GM18519 (cell line): ENCODE measurements around the gene KIAA1217.

Experiments used
- ATAC-seq: cut with Tn5 transposase; IDR thresholded peaks from one replicate; pipeline ENCODE4 v1.9.1; 2021; ENCODE audit warnings: mild to moderate bottlenecking, moderate library complexity; ENCODE audit not compliant: unreplicated experiment, low FRiP score

KIAA1217 gene

GRCh38 chr10:24569330-24569796, 360.4 kb downstream of the KIAA1217 start:
- ATAC-seq, result no peak

GRCh38 chr10:24569828-24570657, 361.1 kb downstream of the KIAA1217 start:
- no peak for ATAC-seq

GRCh38 chr10:24570658-24571426, 361.9 kb downstream of the KIAA1217 start:
- no peak for ATAC-seq

DNA sequence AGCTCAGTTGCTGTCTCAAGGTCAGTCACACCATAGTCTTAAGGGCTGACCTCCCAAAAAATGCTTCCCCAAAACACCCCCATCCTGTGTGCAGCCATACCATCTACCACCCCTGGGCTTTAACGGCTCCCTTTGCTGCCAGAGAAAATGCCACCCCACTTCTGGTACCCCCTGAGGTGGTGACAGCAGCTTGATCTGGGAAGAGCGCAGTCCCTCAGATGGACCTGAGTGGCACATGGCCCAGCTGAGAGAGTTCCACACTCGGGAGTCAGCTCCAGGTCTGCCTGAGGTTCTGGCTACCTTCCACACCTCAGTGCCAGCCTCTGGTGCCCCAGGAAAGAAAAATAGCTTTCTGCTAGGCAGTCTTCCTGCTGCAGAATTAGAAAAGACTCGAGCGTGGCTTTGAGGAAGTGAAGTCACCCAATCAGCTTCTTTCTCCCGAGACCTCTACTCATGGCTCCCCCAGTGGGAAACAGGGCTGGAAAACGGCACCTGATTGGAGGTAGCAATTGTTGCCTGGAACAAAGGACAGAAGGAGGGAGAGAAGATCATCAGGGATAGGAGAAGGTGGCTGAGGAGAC, 363.0 kb downstream of the KIAA1217 start:
- ATAC-seq, result no peak

GRCh38 chr10:24574161-24574560, 365.2 kb downstream of the KIAA1217 start:
- ATAC-seq, result no peak

DNA sequence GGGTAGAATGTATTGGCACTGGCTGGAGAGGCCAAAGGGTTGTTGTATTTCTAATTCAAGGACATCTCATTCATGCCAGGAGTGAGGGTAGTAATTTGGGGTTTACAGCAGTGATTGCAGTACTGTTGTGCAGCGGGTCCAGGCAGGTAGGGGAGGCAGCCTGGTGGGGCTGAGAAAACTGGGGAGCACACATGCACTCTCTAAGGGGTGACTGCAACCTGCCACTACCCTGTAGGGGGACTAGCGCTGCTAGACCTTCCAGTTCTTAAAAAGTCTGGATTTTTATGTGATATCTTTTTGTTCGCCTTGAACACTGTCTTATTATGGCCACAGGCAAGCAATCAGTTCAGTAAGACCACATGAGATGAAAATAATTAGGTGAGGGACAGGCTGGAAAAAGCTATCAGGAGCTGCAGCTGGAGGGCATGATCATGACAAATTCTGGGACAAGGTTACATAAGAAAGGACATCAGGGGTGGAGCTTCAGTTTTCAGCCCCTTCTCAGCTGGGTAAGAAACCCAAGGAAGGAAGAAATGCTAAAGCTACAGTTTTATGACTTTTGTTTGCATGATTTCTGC, 365.7 kb downstream of the KIAA1217 start:
- ATAC-seq, result no peak

- no peak for ATAC-seq
Measured at GRCh38 chr10:24575481-24576002, 366.6 kb downstream of the KIAA1217 start.

- no peak for ATAC-seq
Measured at GRCh38 chr10:24579448-24579847, 370.5 kb downstream of the KIAA1217 start.

DNA sequence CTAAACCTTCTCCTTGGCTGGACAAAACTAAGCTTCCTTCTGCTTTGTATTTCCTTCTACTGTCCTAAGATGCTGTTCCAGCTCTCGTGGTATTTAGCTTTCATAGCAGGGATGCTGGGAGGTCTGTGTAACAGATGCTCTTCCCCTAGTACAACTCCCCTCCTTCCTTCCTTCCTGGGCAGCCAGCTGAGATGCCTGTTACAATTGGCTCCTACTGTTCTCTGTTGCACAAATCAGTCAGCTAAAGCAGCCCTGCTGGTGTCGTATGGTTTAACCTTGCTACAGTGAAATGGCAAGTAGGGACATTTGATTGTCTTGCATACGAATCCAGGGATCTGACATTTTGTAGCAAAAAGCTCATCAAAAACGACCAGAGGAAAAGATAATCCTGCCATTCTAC, 371.0 kb downstream of the KIAA1217 start:
- ATAC-seq, result no peak

DNA sequence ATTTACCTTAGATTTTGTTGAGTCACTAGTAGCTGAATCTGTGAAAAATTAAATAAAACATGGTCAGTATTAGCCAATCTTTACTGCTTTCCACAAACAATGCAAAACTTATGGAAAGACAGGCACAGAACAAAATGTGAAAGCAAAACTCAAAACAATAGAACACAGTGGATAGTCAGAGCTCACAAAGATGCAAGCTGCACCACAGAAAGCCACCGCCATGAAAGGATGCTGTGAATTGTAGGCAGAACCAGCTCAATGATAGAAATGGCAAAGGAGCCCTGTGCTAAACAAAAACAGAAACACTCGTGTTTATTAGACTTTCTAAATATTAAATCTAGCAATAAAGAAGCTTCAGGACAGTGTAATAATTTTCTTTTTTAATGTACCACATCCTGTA, 380.3 kb downstream of the KIAA1217 start:
- ATAC-seq, result no peak

DNA sequence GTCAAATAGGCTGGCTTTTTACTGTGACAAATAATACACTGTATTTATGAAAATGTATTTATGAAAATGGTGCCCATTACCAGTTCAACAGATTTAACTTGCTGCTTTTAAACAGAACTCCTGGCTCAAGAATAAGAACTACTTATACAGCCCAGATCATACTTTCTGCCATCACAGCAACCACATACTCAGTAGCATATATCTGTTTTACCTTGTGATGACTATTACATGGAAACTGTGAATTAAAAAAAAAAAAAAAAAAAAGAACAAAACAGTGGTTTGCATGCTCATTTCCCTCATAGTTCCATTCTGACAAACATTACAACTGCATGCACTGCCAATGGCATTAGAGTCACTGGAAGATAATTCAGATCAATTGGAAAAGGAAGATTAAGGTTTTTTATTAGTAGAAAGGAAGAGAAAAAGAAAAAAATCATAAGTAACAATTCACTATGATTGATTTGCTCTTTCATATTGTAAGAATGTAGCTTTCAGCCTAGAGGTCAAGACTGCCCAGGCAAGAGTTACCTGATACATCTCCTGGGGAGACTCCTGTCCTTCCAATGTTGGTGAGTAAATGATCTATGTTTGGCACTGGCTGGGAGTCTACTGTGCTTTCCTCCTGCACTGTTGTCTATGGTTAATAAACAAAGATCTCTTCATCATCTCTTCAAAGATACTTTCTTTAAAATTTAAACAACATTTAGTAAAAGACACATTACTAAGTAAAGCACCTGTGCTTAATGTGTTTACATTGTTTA, 381.9 kb downstream of the KIAA1217 start:
- no peak for ATAC-seq

- ATAC-seq, result no peak
Measured at GRCh38 chr10:24596217-24596930, 387.4 kb downstream of the KIAA1217 start.

GRCh38 chr10:24597426-24597825, 388.5 kb downstream of the KIAA1217 start:
- no peak for ATAC-seq
